ENCODE results near the gene PATJ. TPM values are rescaled to one million over a fixed set of nuclear protein-coding genes. Genes with fewer than 3 reads are reported as not detected.
A peak's percentile ranks its signal among the peaks of the same experiment; 100 is the strongest.
"Not testable (repeated sequence)": the region's sequence is repeated elsewhere in the genome, so short reads cannot be mapped to it uniquely, and the experiment has no call there.

PATJ gene
- polyA plus RNA-seq, 1 donor (not counting 4 experiments of a cell fraction or from before 2014, with no cell fraction given) = 28.1 TPM

DNA sequence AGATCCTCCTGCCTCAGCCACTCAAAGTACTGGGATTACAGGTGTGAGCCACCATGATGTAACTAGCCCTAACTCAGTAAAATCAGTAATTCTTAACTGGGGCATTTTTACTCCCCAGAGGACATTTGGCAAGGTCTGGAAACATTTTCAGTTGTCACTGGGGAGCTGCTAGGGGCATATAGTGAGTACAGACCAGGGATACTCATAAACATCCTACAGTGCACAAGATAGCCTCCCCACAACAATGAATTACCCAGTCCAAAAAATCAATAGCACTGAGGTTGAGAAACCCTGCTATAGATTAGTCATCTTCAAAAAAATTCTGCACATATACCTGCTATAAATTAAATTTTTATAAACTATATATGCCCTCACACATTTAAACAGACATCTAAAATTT lies 30.3 kb upstream of the PATJ start:
- Histone ChIP-seq H3K4me1 (ENCODE audit: control insufficient read depth, extremely low read depth, insufficient read depth, low read length) (peaks cover 2% of the 10 kb centered on the region), H3K27ac (ENCODE audit: control insufficient read depth, insufficient read depth, low read length) (no peak overlapping the region), H4K20me1 (ENCODE audit: control insufficient read depth, extremely low read depth, insufficient read depth, low read length) (no peaks in the 10 kb centered on the region), H2AFZ (ENCODE audit: control insufficient read depth, low read length) (no peak overlapping the region), H3K27me3 (ENCODE audit: control insufficient read depth, extremely low read depth, insufficient read depth, low read length) (no peaks in the 10 kb centered on the region), H3K9me1 (ENCODE audit: control insufficient read depth, extremely low read depth, insufficient read depth, low read length) (no peaks in the 10 kb centered on the region), H3K36me3 (ENCODE audit: control insufficient read depth in 2 of 2, extremely low read depth in 1 of 2, insufficient read depth in 2 of 2, low read length in 2 of 2) (peaks cover 2 to 10% of the 10 kb centered on the region in 2 experiments), H3K4me3 (ENCODE audit: control insufficient read depth in 2 of 3, extremely low read depth in 1 of 3, insufficient read depth in 2 of 3, low read depth in 1 of 3, low read length in 3 of 3) (no peak overlapping the region), H3K79me2 (ENCODE audit: control insufficient read depth, insufficient read depth, low read length) (peaks cover 48% of the 10 kb centered on the region), H3K9me3 (ENCODE audit: control insufficient read depth, low read depth, low read length) (no peaks in the 10 kb centered on the region), H3K9ac (ENCODE audit: control insufficient read depth, extremely low read depth, insufficient read depth, low read length) (no peak overlapping the region), H3K4me2 (ENCODE audit: control insufficient read depth, extremely low read depth, insufficient read depth, low read depth, low read length) (no peak overlapping the region)
- no peak for FAIRE-seq
- no peak for DNase-seq (ENCODE audit: low read depth, low spot score)
- dilution Hi-C loops (cut with MboI; ENCODE audit: extremely low pct_ligation_motif_present, low sequenced_read_pairs) = no loop called here
- TF ChIP-seq EZH2 (IDR thresholded peaks at IDR 0.05; ENCODE audit: low read length) = no peak
- TF ChIP-seq CTCF (optimal IDR thresholded peaks at IDR 0.05 in 1 of 3, IDR thresholded peaks at IDR 0.05 in 1 of 3, conservative IDR thresholded peaks at IDR 0.05 in 1 of 3; ENCODE audit: extremely low read depth in 1 of 3, insufficient read depth in 2 of 3, low read length in 3 of 3) = no peak

DNA sequence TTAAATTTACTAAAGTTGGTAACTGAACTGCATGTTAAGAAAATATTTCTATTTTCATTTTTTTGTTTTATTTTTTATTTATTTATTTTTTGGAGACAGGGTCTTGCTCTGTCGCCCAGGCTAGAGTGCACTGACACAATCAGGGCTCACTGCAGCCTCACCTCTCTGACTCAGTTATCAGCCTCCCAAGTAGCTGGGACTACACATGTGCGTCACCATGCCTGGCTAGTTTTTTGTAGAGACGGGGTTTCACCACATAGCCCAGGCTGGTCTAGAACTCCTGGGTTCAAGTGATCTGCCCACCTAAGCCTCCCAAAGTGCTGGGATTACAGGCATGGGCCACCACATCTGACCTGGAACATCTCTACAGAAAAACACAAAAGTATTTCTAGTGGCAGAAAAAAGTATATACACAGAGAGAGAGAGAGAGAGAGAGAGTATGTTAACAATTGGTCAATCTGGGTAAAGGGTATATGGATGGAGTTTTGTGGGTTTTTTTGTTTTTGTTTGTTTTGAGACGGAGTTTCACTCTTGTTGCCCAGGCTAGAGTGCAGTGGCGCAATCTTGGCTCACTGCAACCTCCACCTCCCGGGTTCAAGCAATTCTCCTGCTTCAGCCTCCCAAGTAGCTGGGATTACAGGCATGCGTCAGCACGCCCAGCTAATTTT lies 23.1 kb upstream of the PATJ start:
- H3K9me1 ChIP-seq (ENCODE audit: control insufficient read depth, extremely low read depth, insufficient read depth, low read length); H3K27me3 ChIP-seq (ENCODE audit: control insufficient read depth, extremely low read depth, insufficient read depth, low read length); H3K9ac ChIP-seq (ENCODE audit: control insufficient read depth, extremely low read depth, insufficient read depth, low read length); H3K36me3 ChIP-seq (ENCODE audit: control insufficient read depth in 2 of 2, extremely low read depth in 1 of 2, insufficient read depth in 2 of 2, low read length in 2 of 2); H3K27ac ChIP-seq (ENCODE audit: control insufficient read depth, insufficient read depth, low read length); H4K20me1 ChIP-seq (ENCODE audit: control insufficient read depth, extremely low read depth, insufficient read depth, low read length); H2AFZ ChIP-seq (ENCODE audit: control insufficient read depth, low read length); DNase-seq (ENCODE audit: low read depth, low spot score); dilution Hi-C loops (cut with MboI; ENCODE audit: extremely low pct_ligation_motif_present, low sequenced_read_pairs); H3K4me2 ChIP-seq (ENCODE audit: control insufficient read depth, extremely low read depth, insufficient read depth, low read depth, low read length); H3K4me3 ChIP-seq (ENCODE audit: control insufficient read depth in 2 of 3, extremely low read depth in 1 of 3, insufficient read depth in 2 of 3, low read depth in 1 of 3, low read length in 3 of 3); FAIRE-seq; H3K9me3 ChIP-seq (ENCODE audit: control insufficient read depth, low read depth, low read length): not testable (repeated sequence)
- Histone ChIP-seq H3K79me2 (ENCODE audit: control insufficient read depth, insufficient read depth, low read length) (peaks cover 78% of the 10 kb centered on the region), H3K4me1 (ENCODE audit: control insufficient read depth, extremely low read depth, insufficient read depth, low read length) (peaks cover 17% of the 10 kb centered on the region)

DNA sequence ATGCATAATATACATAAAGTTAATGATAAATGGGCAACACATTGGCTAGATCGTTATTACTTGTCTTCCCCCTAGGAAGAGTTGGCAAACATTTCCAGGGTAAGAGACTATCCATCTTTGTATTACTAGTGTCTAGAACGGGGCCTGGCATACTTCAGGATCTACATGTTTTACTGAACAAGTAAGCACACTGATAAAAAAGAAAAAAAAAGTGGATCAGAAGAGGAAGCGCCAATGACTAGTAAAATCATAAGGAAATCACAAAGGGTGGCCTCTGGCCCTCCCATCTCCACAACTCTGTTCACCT lies 17.8 kb upstream of the PATJ start:
- dilution Hi-C loops (cut with MboI; ENCODE audit: extremely low pct_ligation_motif_present, low sequenced_read_pairs) = no loop called here
- DNase-seq (ENCODE audit: low read depth, low spot score) = no peak
- no peaks in the 10 kb centered on the region for H3K9me1 ChIP-seq (ENCODE audit: control insufficient read depth, extremely low read depth, insufficient read depth, low read length)
- H3K27me3 ChIP-seq (ENCODE audit: control insufficient read depth, extremely low read depth, insufficient read depth, low read length) = no peaks in the 10 kb centered on the region
- peak overlapping the region; percentile 98 for H3K4me2 ChIP-seq (ENCODE audit: control insufficient read depth, extremely low read depth, insufficient read depth, low read depth, low read length)
- H3K27ac ChIP-seq (ENCODE audit: control insufficient read depth, insufficient read depth, low read length) = peak overlapping the region; percentile 94
- TF ChIP-seq EZH2 (IDR thresholded peaks at IDR 0.05; ENCODE audit: low read length) = no peak
- no peak for TF ChIP-seq CTCF (optimal IDR thresholded peaks at IDR 0.05 in 1 of 3, IDR thresholded peaks at IDR 0.05 in 1 of 3, conservative IDR thresholded peaks at IDR 0.05 in 1 of 3; ENCODE audit: extremely low read depth in 1 of 3, insufficient read depth in 2 of 3, low read length in 3 of 3)
- peaks cover 22% of the 10 kb centered on the region for H3K4me1 ChIP-seq (ENCODE audit: control insufficient read depth, extremely low read depth, insufficient read depth, low read length)
- no peaks in the 10 kb centered on the region for H4K20me1 ChIP-seq (ENCODE audit: control insufficient read depth, extremely low read depth, insufficient read depth, low read length)
- H2AFZ ChIP-seq (ENCODE audit: control insufficient read depth, low read length) = peak overlapping the region; percentile 99
- H3K4me3 ChIP-seq (ENCODE audit: control insufficient read depth in 2 of 3, extremely low read depth in 1 of 3, insufficient read depth in 2 of 3, low read depth in 1 of 3, low read length in 3 of 3) = peak overlapping the region; percentile 83 to 92 (median 91)
- H3K9ac ChIP-seq (ENCODE audit: control insufficient read depth, extremely low read depth, insufficient read depth, low read length) = peak overlapping the region; percentile 98
- peaks cover 47% of the 10 kb centered on the region for H3K79me2 ChIP-seq (ENCODE audit: control insufficient read depth, insufficient read depth, low read length)
- peaks cover 0 to 3% of the 10 kb centered on the region in 2 experiments for H3K36me3 ChIP-seq (ENCODE audit: control insufficient read depth in 2 of 2, extremely low read depth in 1 of 2, insufficient read depth in 2 of 2, low read length in 2 of 2)
- no peaks in the 10 kb centered on the region for H3K9me3 ChIP-seq (ENCODE audit: control insufficient read depth, low read depth, low read length)
- FAIRE-seq = peak; percentile 17

Data from keratinocyte (primary cell).